H9 (cell line): ENCODE measurements around the gene FAM53B. TPM values are rescaled to one million over a fixed set of nuclear protein-coding genes. Genes with fewer than 3 reads are reported as not detected.

Experiments used
- DNase-seq: peaks from one replicate; pipeline ENCODE4 v3.0.0-alpha.2; 2017
- H2AFZ ChIP-seq: one replicate; pipeline ENCODE4 v1.6.1; 2013; ENCODE audit warnings: mild to moderate bottlenecking, low read length, control low read depth, moderate library complexity
- H2AK5ac ChIP-seq: 2 replicates; pipeline ENCODE4 v1.6.1; 2013; ENCODE audit warnings: low read length, control low read depth, mixed read lengths; ENCODE audit not compliant: insufficient read length
- H2BK120ac ChIP-seq: one replicate; pipeline ENCODE4 v1.6.1; 2013; ENCODE audit warnings: low read depth, mild to moderate bottlenecking, low read length, control low read depth, inconsistent platforms; ENCODE audit not compliant: poor library complexity, severe bottlenecking
- H2BK12ac ChIP-seq: 2 replicates; pipeline ENCODE4 v1.6.1; 2013; ENCODE audit warnings: low read length, control low read depth, mixed read lengths, low read depth; ENCODE audit not compliant: insufficient read length
- H2BK15ac ChIP-seq: 2 replicates; pipeline ENCODE4 v1.6.1; 2013; ENCODE audit warnings: low read depth, low read length, control low read depth
- H2BK20ac ChIP-seq: one replicate; pipeline ENCODE4 v1.6.1; 2013; ENCODE audit warnings: low read depth, mild to moderate bottlenecking, low read length, control low read depth, inconsistent platforms; ENCODE audit not compliant: poor library complexity, severe bottlenecking
- H2BK5ac ChIP-seq: 2 replicates; pipeline ENCODE4 v1.6.1; 2013; ENCODE audit warnings: low read length, control low read depth, mixed read lengths; ENCODE audit not compliant: insufficient read length
- H3K14ac ChIP-seq: 2 replicates; pipeline ENCODE4 v1.6.1; 2013; ENCODE audit warnings: low read length, control low read depth; ENCODE audit not compliant: insufficient read depth
- H3K18ac ChIP-seq: 2 replicates; pipeline ENCODE4 v1.6.1; 2013; ENCODE audit warnings: low read depth, mild to moderate bottlenecking, mixed read lengths, low read length, control low read depth; ENCODE audit not compliant: insufficient read length
- H3K23ac ChIP-seq: 2 replicates; pipeline ENCODE4 v1.6.1; 2013; ENCODE audit warnings: low read length, control low read depth, mixed read lengths, low read depth; ENCODE audit not compliant: insufficient read length
- H3K23me2 ChIP-seq: 2 replicates; pipeline ENCODE4 v1.6.1; 2013; ENCODE audit warnings: low read depth, mild to moderate bottlenecking, mixed read lengths, low read length, control low read depth; ENCODE audit not compliant: insufficient read length, poor library complexity, severe bottlenecking
- H3K27ac ChIP-seq: 2 replicates; pipeline ENCODE4 v1.5.1; 2013; ENCODE audit warnings: low read length, control low read depth, mixed read lengths, low read depth; ENCODE audit not compliant: insufficient read length
- H3K27me3 ChIP-seq: 2 replicates; pipeline ENCODE4 v1.6.1; 2013; ENCODE audit warnings: low read length, control low read depth, inconsistent platforms; ENCODE audit not compliant: insufficient read depth
- H3K4ac ChIP-seq: 2 replicates; pipeline ENCODE4 v1.6.1; 2013; ENCODE audit warnings: low read depth, mild to moderate bottlenecking, control low read depth, inconsistent platforms, low read length, moderate library complexity
- H3K4me1 ChIP-seq: 2 replicates; pipeline ENCODE4 v1.6.1; 2013; ENCODE audit warnings: low read length, control low read depth, inconsistent platforms; ENCODE audit not compliant: insufficient read depth
- H3K4me2 ChIP-seq: 2 replicates; pipeline ENCODE4 v1.6.1; 2013; ENCODE audit warnings: low read length, control low read depth, mixed read lengths; ENCODE audit not compliant: insufficient read length, insufficient read depth
- H3K56ac ChIP-seq: 2 replicates; pipeline ENCODE4 v1.6.1; 2013; ENCODE audit warnings: low read depth, mild to moderate bottlenecking, mixed read lengths, low read length, control low read depth; ENCODE audit not compliant: insufficient read length
- H3K79me1 ChIP-seq: 2 replicates; pipeline ENCODE4 v1.6.1; 2013; ENCODE audit warnings: low read depth, mild to moderate bottlenecking, moderate library complexity, low read length, control low read depth, inconsistent platforms; ENCODE audit not compliant: insufficient read depth, poor library complexity, severe bottlenecking
- H3K79me2 ChIP-seq: 2 replicates; pipeline ENCODE4 v1.6.1; 2013; ENCODE audit warnings: low read length, control low read depth, inconsistent platforms; ENCODE audit not compliant: insufficient read depth
- H3K9ac ChIP-seq: 2 replicates; pipeline ENCODE4 v1.6.1; 2013; ENCODE audit warnings: low read length, control low read depth, mixed read lengths; ENCODE audit not compliant: insufficient read length; ENCODE audit errors: extremely low read depth
- H3K9me3 ChIP-seq: one replicate; pipeline ENCODE4 v1.6.1; 2013; ENCODE audit warnings: low read depth, low read length, inconsistent platforms; ENCODE audit not compliant: control insufficient read depth
- H3T11ph ChIP-seq: one replicate; pipeline ENCODE4 v1.6.1; 2013; ENCODE audit warnings: mild to moderate bottlenecking, low read length, control low read depth, inconsistent platforms
- H4K20me1 ChIP-seq: one replicate; pipeline ENCODE4 v1.6.1; 2013; ENCODE audit not compliant: control insufficient read depth, insufficient read length, insufficient read depth
- H4K5ac ChIP-seq: 2 replicates; pipeline ENCODE4 v1.6.1; 2013; ENCODE audit warnings: low read depth, mild to moderate bottlenecking, mixed read lengths, low read length, control low read depth; ENCODE audit not compliant: insufficient read length
- H4K8ac ChIP-seq: replicated peaks from 2 replicates; pipeline ENCODE4 v1.6.1; 2013; ENCODE audit warnings: low read length, control low read depth, mixed read lengths, low read depth; ENCODE audit not compliant: insufficient read length
- H4K91ac ChIP-seq: 2 replicates; pipeline ENCODE4 v1.6.1; 2013; ENCODE audit warnings: low read depth, mild to moderate bottlenecking, moderate library complexity, mixed read lengths, low read length, control low read depth; ENCODE audit not compliant: insufficient read length
- H3K27ac Mint-ChIP-seq, 3 experiments: 2 replicates in 2 of 3; 3 replicates in 1 of 3; pipeline ENCODE4 v1.8.0; 2020 to 2021; ENCODE audit warnings: mixed read lengths in 3 of 3, mild to moderate bottlenecking in 1 of 3, moderate library complexity in 1 of 3
- H3K27me3 Mint-ChIP-seq: 2 replicates; pipeline ENCODE4 v1.8.0; 2021; ENCODE audit warnings: low read depth, mild to moderate bottlenecking, moderate library complexity, mixed read lengths
- H3K36me3 Mint-ChIP-seq, 3 experiments: 2 replicates in 2 of 3; 3 replicates in 1 of 3; pipeline ENCODE4 v1.8.0; 2020 to 2021; ENCODE audit warnings: low read depth in 3 of 3, mixed read lengths in 3 of 3; ENCODE audit not compliant: insufficient read depth in 1 of 3
- H3K4me1 Mint-ChIP-seq, 2 experiments: 2 replicates each; pipeline ENCODE4 v1.8.0; 2020; ENCODE audit warnings: mixed read lengths in 2 of 2
- H3K4me3 Mint-ChIP-seq, 2 experiments: 2 replicates in 1 of 2; 3 replicates in 1 of 2; pipeline ENCODE4 v1.8.0; 2020 to 2021; ENCODE audit warnings: mild to moderate bottlenecking in 2 of 2, mixed read lengths in 2 of 2, moderate library complexity in 1 of 2
- H3K9me3 Mint-ChIP-seq, 2 experiments: 2 replicates in 1 of 2; 3 replicates in 1 of 2; pipeline ENCODE4 v1.8.0; 2020; ENCODE audit warnings: mild to moderate bottlenecking in 2 of 2, mixed read lengths in 2 of 2, moderate library complexity in 1 of 2
- CTCF ChIP-seq: fragments of 200-600 bp; sonication (generic); conservative IDR thresholded peaks from 3 replicates; pipeline ENCODE4 v1.8.0; 2021; ENCODE audit warnings: antibody characterized with exemption, mild to moderate bottlenecking
- WGBS: extraction: QIAGEN DNeasy Blood & Tissue Kit; methylation state at CpG from one replicate; pipeline ENCODE4 v1.1.7; 2013; ENCODE audit warnings: missing lambda C conversion rate, low lambda C conversion rate, mixed read lengths; ENCODE audit not compliant: insufficient read length; ENCODE audit errors: extremely low coverage; 5-methylcytosine and 5-hydroxymethylcytosine counted together
- total RNA-seq: library from RNA; stranded (reverse); gene quantifications from 2 replicates; pipeline ENCODE4 v1.2.1, GENCODE V29; 2021

The FAM53B gene
- total RNA-seq, 1 experiment from 2014 or later = 11.5 TPM

DNA sequence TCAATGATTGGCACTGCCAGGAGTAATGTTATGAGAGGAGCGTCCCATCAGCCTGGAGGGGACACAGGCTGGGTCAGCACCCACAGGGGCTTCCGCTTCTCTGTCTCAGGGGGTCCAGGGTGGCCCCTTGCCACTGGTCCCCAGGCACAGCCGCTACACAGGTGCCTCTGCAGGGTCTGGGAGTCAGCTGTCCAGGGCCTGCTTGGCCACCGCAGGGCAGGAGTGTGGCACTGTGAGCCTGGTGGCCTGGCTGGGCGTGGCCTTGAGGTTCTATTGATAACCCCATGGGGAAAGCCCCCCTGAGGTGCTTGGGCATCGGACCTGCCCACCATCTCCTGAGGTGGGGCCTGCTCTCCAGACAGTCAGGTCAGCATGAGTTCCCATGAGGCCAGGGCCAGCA is 146.0 kb downstream of the FAM53B start:
- no peak overlapping the region for H2BK120ac ChIP-seq
- no peak overlapping the region for H3K27ac ChIP-seq
- no peak overlapping the region for H2BK12ac ChIP-seq
- H4K20me1 ChIP-seq = no peaks in the 10 kb centered on the region
- H3K4me2 ChIP-seq = no peak overlapping the region
- H2BK5ac ChIP-seq = no peak overlapping the region
- no peak overlapping the region for H2BK20ac ChIP-seq
- no peak overlapping the region for H2AK5ac ChIP-seq
- H3K79me1 ChIP-seq = no peaks in the 10 kb centered on the region
- no peaks in the 10 kb centered on the region for H3K9me3 ChIP-seq
- H3K14ac ChIP-seq = no peak overlapping the region; the same call in 1 of the 2 replicates
- H4K91ac ChIP-seq = no peak overlapping the region
- H3K4me1 Mint-ChIP-seq = no peaks in the 10 kb centered on the region
- no peak overlapping the region for H3K4ac ChIP-seq
- no CpG with 5 or more reads among the region's 6 CpGs for WGBS
- no peaks in the 10 kb centered on the region for H3K23me2 ChIP-seq
- no peak for TF ChIP-seq CTCF
- H3K36me3 Mint-ChIP-seq = no peaks in the 10 kb centered on the region; a peak in 1 of 7 replicates
- peaks cover 4% of the 10 kb centered on the region for H3K27me3 Mint-ChIP-seq
- no peak overlapping the region for H3K9ac ChIP-seq
- no peak overlapping the region for H3K27ac Mint-ChIP-seq
- H3K18ac ChIP-seq = no peak overlapping the region
- no peak overlapping the region for H3K56ac ChIP-seq
- H4K5ac ChIP-seq = no peak overlapping the region
- no peak overlapping the region for H3K4me3 Mint-ChIP-seq
- no peak overlapping the region for H3T11ph ChIP-seq
- no peak overlapping the region for H3K23ac ChIP-seq
- DNase-seq = no peak
- no peaks in the 10 kb centered on the region for H3K4me1 ChIP-seq
- no peaks in the 10 kb centered on the region for H3K79me2 ChIP-seq
- H2AFZ ChIP-seq = no peak overlapping the region
- no peak overlapping the region for H2BK15ac ChIP-seq
- H4K8ac ChIP-seq = no peak overlapping the region
- H3K27me3 ChIP-seq = no peaks in the 10 kb centered on the region
- no peaks in the 10 kb centered on the region for H3K9me3 Mint-ChIP-seq
